Neural cell (in vitro differentiated cells): Measurements from ENCODE around the gene COX14. TPM values are rescaled to one million over a fixed set of nuclear protein-coding genes. Genes with fewer than 3 reads are reported as not detected.

Source experiments
- H2AFZ ChIP-seq: fragments of 200-600, 300-800 bp; sonication (generic), shearing (Covaris generic); 2 replicates; pipeline ENCODE4 v1.6.0; 2014; ENCODE audit warnings: low read depth, mild to moderate bottlenecking, antibody characterized with exemption, low read length, moderate library complexity
- H3F3A ChIP-seq: fragments of 200-600 bp; shearing (Covaris generic); 2 replicates; pipeline ENCODE4 v1.6.1; 2016; ENCODE audit warnings: mild to moderate bottlenecking, moderate library complexity, mixed read lengths, antibody characterized with exemption, low read length; ENCODE audit not compliant: insufficient read depth, poor library complexity, severe bottlenecking
- H3K27ac ChIP-seq: fragments of 200-600, 300-800 bp; sonication (generic), shearing (Covaris generic); 2 replicates; pipeline ENCODE4 v1.5.1; 2014; ENCODE audit warnings: mild to moderate bottlenecking, low read length, moderate library complexity
- H3K27me3 ChIP-seq: fragments of 300-800, 200-600 bp; sonication (generic), shearing (Covaris generic); 2 replicates; pipeline ENCODE4 v1.6.0; 2014; ENCODE audit warnings: mild to moderate bottlenecking, low read depth, low read length, moderate library complexity; ENCODE audit not compliant: insufficient read depth
- H3K36me3 ChIP-seq: fragments of 300-800, 200-600 bp; sonication (generic), shearing (Covaris generic); 2 replicates; pipeline ENCODE4 v1.5.1; 2014; ENCODE audit warnings: mild to moderate bottlenecking, antibody characterized with exemption, low read length, moderate library complexity; ENCODE audit not compliant: insufficient read depth
- H3K4me2 ChIP-seq: fragments of 300-800, 200-600 bp; sonication (generic), shearing (Covaris generic); 2 replicates; pipeline ENCODE4 v1.6.0; 2014; ENCODE audit warnings: mild to moderate bottlenecking, low read length
- H3K4me3 ChIP-seq: fragments of 300-800, 200-600 bp; sonication (generic), shearing (Covaris generic); 2 replicates; pipeline ENCODE4 v1.5.1; 2014; ENCODE audit warnings: mild to moderate bottlenecking, low read length, moderate library complexity
- H3K79me2 ChIP-seq: fragments of 200-600 bp; shearing (Covaris generic); replicated peaks from 2 replicates; pipeline ENCODE4 v1.6.0; 2014; ENCODE audit warnings: mild to moderate bottlenecking, low read length, moderate library complexity; ENCODE audit not compliant: insufficient read depth
- H3K9ac ChIP-seq: fragments of 300-800, 200-600 bp; sonication (generic), shearing (Covaris generic); 2 replicates; pipeline ENCODE4 v1.6.1; 2016; ENCODE audit warnings: mild to moderate bottlenecking, low read length, mixed read lengths
- H3K9me2 ChIP-seq: fragments of 200-600 bp; shearing (Covaris generic); 2 replicates; pipeline ENCODE4 v1.6.1; 2016; ENCODE audit warnings: mild to moderate bottlenecking, low read length, mixed read lengths; ENCODE audit not compliant: insufficient read depth
- H3K9me3 ChIP-seq: fragments of 200-600, 300-800 bp; sonication (generic), shearing (Covaris generic); 2 replicates; pipeline ENCODE4 v1.6.1; 2016; ENCODE audit warnings: mild to moderate bottlenecking, mixed run types, low read length, moderate library complexity, mixed read lengths
- H4K20me1 ChIP-seq: fragments of 200-600 bp; shearing (Covaris generic); 2 replicates; pipeline ENCODE4 v1.6.1; 2016; ENCODE audit warnings: mild to moderate bottlenecking, mixed run types; ENCODE audit not compliant: insufficient read depth
- CTCF ChIP-seq: fragments of 450-650 bp; IDR thresholded peaks from 2 replicates; pipeline ENCODE4 v1.5.1; 2014; ENCODE audit warnings: antibody characterized with exemption, mild to moderate bottlenecking, moderate library complexity; ENCODE audit not compliant: poor library complexity, severe bottlenecking
- EP300 ChIP-seq: fragments of 450-650 bp; conservative IDR thresholded peaks from 2 replicates; pipeline ENCODE4 v1.6.1; 2014; ENCODE audit warnings: antibody characterized with exemption, mild to moderate bottlenecking, moderate library complexity; ENCODE audit not compliant: poor library complexity, severe bottlenecking
- EZH2 ChIP-seq: fragments of 200-600, 300-800 bp; shearing (Covaris generic), sonication (generic); IDR thresholded peaks from 2 replicates; pipeline ENCODE4 v1.6.1; 2014; ENCODE audit warnings: antibody characterized with exemption, low read length, borderline replicate concordance, mild to moderate bottlenecking; ENCODE audit not compliant: insufficient read depth, poor library complexity, severe bottlenecking
- MXI1 ChIP-seq: fragments of 450-650 bp; conservative IDR thresholded peaks from 2 replicates; pipeline ENCODE4 v1.6.1; 2014; ENCODE audit warnings: antibody characterized with exemption, mild to moderate bottlenecking; ENCODE audit not compliant: poor library complexity, severe bottlenecking
- POLR2AphosphoS5 ChIP-seq: IDR thresholded peaks from 2 replicates; pipeline ENCODE4 v1.6.1; 2012
- RAD21 ChIP-seq: fragments of 450-650 bp; conservative IDR thresholded peaks from 2 replicates; pipeline ENCODE4 v1.6.1; 2014; ENCODE audit warnings: antibody characterized with exemption, mild to moderate bottlenecking, moderate library complexity
- REST ChIP-seq: IDR thresholded peaks from 2 replicates; pipeline ENCODE4 v1.6.1; 2012; ENCODE audit warnings: borderline replicate concordance
- SMC3 ChIP-seq: fragments of 450-650 bp; conservative IDR thresholded peaks from 2 replicates; pipeline ENCODE4 v1.6.1; 2014; ENCODE audit warnings: antibody characterized with exemption, mild to moderate bottlenecking, moderate library complexity; ENCODE audit not compliant: poor library complexity
- TAF1 ChIP-seq: IDR thresholded peaks from 2 replicates; pipeline ENCODE4 v1.6.1; 2012; ENCODE audit warnings: low read depth
- polyA plus RNA-seq: library from polyadenylated mRNA; depleted of rRNA; stranded (reverse); fragments of >200 nt; gene quantifications from 2 replicates; pipeline ENCODE4 v1.2.3, GENCODE V29; 2014

COX14 gene
- polyA plus RNA-seq, 1 donor from 2014 or later = 79.3 TPM

GRCh38 chr12:50120521-50120920 lies 8.5 kb downstream of the COX14 start:
- TF ChIP-seq SMC3 (no peak), TAF1 (no peak), EZH2 (no peak), CTCF (no peak), EP300 (no peak), POLR2AphosphoS5 (no peak), REST (no peak), RAD21 (no peak), MXI1 (no peak)
- Histone ChIP-seq H3K4me3 (no peak overlapping the region), H3K36me3 (no peaks in the 10 kb centered on the region), H4K20me1 (no peaks in the 10 kb centered on the region), H3K9me3 (no peaks in the 10 kb centered on the region), H3K9ac (no peak overlapping the region), H3K9me2 (no peaks in the 10 kb centered on the region), H3F3A (no peaks in the 10 kb centered on the region), H3K27ac (no peak overlapping the region), H3K79me2 (no peaks in the 10 kb centered on the region), H3K27me3 (no peaks in the 10 kb centered on the region), H3K4me2 (no peak overlapping the region), H2AFZ (no peak overlapping the region)

DNA sequence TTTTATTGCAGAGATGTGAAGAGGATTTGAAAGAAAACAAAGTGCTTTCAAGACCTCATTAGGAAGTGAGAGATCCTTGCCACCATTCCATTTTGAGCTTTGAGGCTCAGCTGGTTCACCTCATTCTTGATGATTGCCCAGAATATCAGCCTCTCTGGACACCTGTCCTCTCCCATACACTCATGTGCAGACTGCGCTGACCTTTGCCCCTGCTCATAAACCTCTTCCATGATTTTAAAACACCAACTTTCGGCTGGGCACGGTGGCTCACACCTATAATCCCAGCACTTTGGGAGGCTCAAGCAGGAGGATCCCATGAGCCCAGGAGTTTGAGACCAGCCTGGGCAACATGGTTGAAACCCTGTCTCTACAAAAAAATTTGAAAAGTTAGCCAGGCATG lies 8.9 kb downstream of the COX14 start:
- Histone ChIP-seq H3K9me3 (no peaks in the 10 kb centered on the region), H3K36me3 (no peaks in the 10 kb centered on the region), H3K27ac (no peak overlapping the region)

More for the DNA sequence above, 8.9 kb downstream of the COX14 start:
- no peaks in the 10 kb centered on the region for H3K9me2 ChIP-seq
- H3K27me3 ChIP-seq = no peaks in the 10 kb centered on the region
- H3K79me2 ChIP-seq = no peaks in the 10 kb centered on the region
- TF ChIP-seq MXI1 (no peak), REST (no peak), CTCF (no peak), EP300 (no peak), EZH2 (no peak), POLR2AphosphoS5 (no peak), SMC3 (no peak), RAD21 (no peak), TAF1 (no peak)
- H3F3A ChIP-seq = no peaks in the 10 kb centered on the region
- no peaks in the 10 kb centered on the region for H4K20me1 ChIP-seq
- no peak overlapping the region for H2AFZ ChIP-seq
- no peak overlapping the region for H3K9ac ChIP-seq
- no peak overlapping the region for H3K4me2 ChIP-seq
- no peak overlapping the region for H3K4me3 ChIP-seq
